Peyer's patch (tissue), 4 donors: Measurements from ENCODE around the gene OPN4. TPM values are rescaled to one million over a fixed set of nuclear protein-coding genes. Genes with fewer than 3 reads are reported as not detected.

Experiments
- DNase-seq, 3 donors: peaks; one replicate each; pipeline ENCODE4 v3.0.0-alpha.2; 2017 to 2019
- H3K27ac ChIP-seq, 4 donors: fragments of 200-600 bp; sonication (generic); one replicate each; pipeline ENCODE4 v1.5.1; 2016 to 2019
- H3K27me3 ChIP-seq, 2 donors: fragments of 200-600 bp; sonication (generic); one replicate each; pipeline ENCODE4 v1.5.1; 2019
- H3K36me3 ChIP-seq, 3 donors: fragments of 200-600 bp; sonication (generic); one replicate each; pipeline ENCODE4 v1.5.1; 2016 to 2019
- H3K4me1 ChIP-seq, 4 donors: fragments of 200-600 bp; sonication (generic); one replicate each; pipeline ENCODE4 v1.5.1; 2016 to 2019
- H3K4me3 ChIP-seq, 4 donors: fragments of 200-600 bp; sonication (generic); 1 replicate in 3 of 4; 2 replicates in 1 of 4; pipeline ENCODE4 v1.5.1; 2016 to 2019; ENCODE audit warnings: mild to moderate bottlenecking in 1 of 4
- H3K9me3 ChIP-seq, 4 donors: fragments of 200-600 bp; sonication (generic); one replicate each; pipeline ENCODE4 v1.5.1; 2016 to 2019; ENCODE audit warnings: mild to moderate bottlenecking in 1 of 4
- CTCF ChIP-seq, 6 experiments: fragments of 450-650 bp in 4 of 6; fragments of 200-600 bp in 2 of 6; sonication (generic) in 1 of 6; IDR thresholded peaks; one replicate each; pipeline ENCODE4 v1.5.1; 2017 to 2019; ENCODE audit warnings: antibody characterized with exemption in 6 of 6, mild to moderate bottlenecking in 3 of 6, moderate library complexity in 1 of 6
- POLR2A ChIP-seq, 2 donors: fragments of 450-650 bp; IDR thresholded peaks; one replicate each; pipeline ENCODE4 v1.5.1; 2017; ENCODE audit warnings: antibody characterized with exemption in 2 of 2, mild to moderate bottlenecking in 2 of 2, moderate library complexity in 2 of 2
- total RNA-seq, 4 donors: library from RNA; depleted of rRNA; stranded (reverse); fragments of >200 nt; gene quantifications; one replicate each; pipeline ENCODE4 v1.1.0, GENCODE V29; 2016

Gene OPN4
- total RNA-seq: not detected

- DNase-seq: peak in 2 of 3 donors; percentile 30 to 38
- Histone ChIP-seq H3K27ac (no peak within 1 kb of the TSS), H3K4me1 (peaks cover 0 to 2% (median 0%) of the 10 kb centered on the region in 4 donors), H3K9me3 (no peaks in the 10 kb centered on the region), H3K4me3 (no peak within 1 kb of the TSS), H3K36me3 (no peaks in the 10 kb centered on the region), H3K27me3 (no peaks in the 10 kb centered on the region)
- TF ChIP-seq CTCF (IDR thresholded peaks at IDR 0.05) (no peak), POLR2A (IDR thresholded peaks at IDR 0.05) (no peak)
These were observed at the start of gene OPN4 for GRCh38 chr10:86654411-86655172. Gene OPN4 (plus strand): TSS chr10:86654547. CDS start chr10:86654784, 237 bp downstream.

- Histone ChIP-seq H3K36me3 (no peaks in the 10 kb centered on the region), H3K9me3 (no peaks in the 10 kb centered on the region), H3K4me1 (no peaks in the 10 kb centered on the region), H3K27ac (no peak overlapping the region), H3K27me3 (no peaks in the 10 kb centered on the region), H3K4me3 (no peak overlapping the region)
- TF ChIP-seq POLR2A (IDR thresholded peaks at IDR 0.05): no peak
- TF ChIP-seq CTCF (IDR thresholded peaks at IDR 0.05): no peak
- no peak for DNase-seq
These were observed 46.7 kb upstream of the OPN4 start for GRCh38 chr10:86607674-86608073.

GRCh38 chr10:86609920-86610319 lies 44.4 kb upstream of the OPN4 start:
- Histone ChIP-seq H3K36me3 (no peaks in the 10 kb centered on the region), H3K27me3 (no peaks in the 10 kb centered on the region), H3K4me3 (no peak overlapping the region), H3K4me1 (no peaks in the 10 kb centered on the region), H3K27ac (no peak overlapping the region), H3K9me3 (no peaks in the 10 kb centered on the region)
- no peak for DNase-seq
- no peak for TF ChIP-seq CTCF (IDR thresholded peaks at IDR 0.05)
- no peak for TF ChIP-seq POLR2A (IDR thresholded peaks at IDR 0.05)

GRCh38 chr10:86611386-86611785 lies 43.0 kb upstream of the OPN4 start:
- Histone ChIP-seq H3K27ac (no peak overlapping the region), H3K9me3 (no peaks in the 10 kb centered on the region), H3K4me1 (no peaks in the 10 kb centered on the region), H3K36me3 (no peaks in the 10 kb centered on the region), H3K4me3 (no peak overlapping the region), H3K27me3 (no peaks in the 10 kb centered on the region)
- no peak for DNase-seq
- TF ChIP-seq CTCF (IDR thresholded peaks at IDR 0.05) (no peak), POLR2A (IDR thresholded peaks at IDR 0.05) (no peak)

GRCh38 chr10:86613096-86613495 lies 41.3 kb upstream of the OPN4 start:
- Histone ChIP-seq H3K9me3 (no peaks in the 10 kb centered on the region), H3K4me1 (no peaks in the 10 kb centered on the region), H3K4me3 (no peak overlapping the region), H3K36me3 (no peaks in the 10 kb centered on the region), H3K27me3 (no peaks in the 10 kb centered on the region), H3K27ac (no peak overlapping the region)
- no peak for TF ChIP-seq POLR2A (IDR thresholded peaks at IDR 0.05)
- TF ChIP-seq CTCF (IDR thresholded peaks at IDR 0.05): no peak
- DNase-seq: no peak
